HG03064 (cell line): ENCODE results near the gene AP5Z1.

Experiments used
- ATAC-seq: cut with Tn5 transposase; IDR thresholded peaks from one replicate; pipeline ENCODE4 v1.9.1; 2021; ENCODE audit warnings: low read depth; ENCODE audit not compliant: unreplicated experiment

Gene AP5Z1

DNA sequence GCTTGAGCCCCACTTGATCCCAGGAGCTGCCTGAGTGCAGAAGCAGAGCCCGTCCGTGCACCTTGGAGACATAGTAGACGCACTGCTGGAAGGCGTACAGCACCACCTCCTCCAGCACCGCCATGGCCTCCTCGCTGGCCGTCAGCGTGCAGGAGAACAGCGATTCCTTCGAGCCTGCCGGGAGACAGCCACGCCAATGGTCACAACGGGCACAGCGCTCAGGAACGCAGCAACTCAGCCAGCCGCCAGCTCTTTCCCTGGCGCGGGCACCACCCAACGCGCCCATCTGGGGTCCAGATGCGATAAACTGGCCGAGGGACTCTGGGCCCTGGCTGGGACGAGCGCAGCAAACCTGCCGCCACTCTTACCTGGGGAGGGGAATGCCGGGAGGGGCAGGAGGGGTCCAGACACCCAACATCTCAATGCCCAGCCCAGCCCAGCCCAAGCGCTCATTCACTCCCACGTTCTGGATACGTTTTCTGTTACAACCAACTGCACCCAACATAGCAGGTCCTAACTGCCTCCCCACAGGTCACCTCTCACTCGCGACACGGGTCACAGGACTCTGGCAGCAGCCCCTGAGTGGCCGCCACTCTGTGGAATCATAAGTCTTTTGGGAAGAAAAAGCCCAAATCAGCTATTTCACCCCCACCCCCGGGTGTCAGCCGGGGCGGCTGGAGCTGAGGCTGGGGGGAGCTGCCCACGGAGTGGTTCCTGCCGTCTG is 41.9 kb downstream of the AP5Z1 start:
- no peak for ATAC-seq

DNA sequence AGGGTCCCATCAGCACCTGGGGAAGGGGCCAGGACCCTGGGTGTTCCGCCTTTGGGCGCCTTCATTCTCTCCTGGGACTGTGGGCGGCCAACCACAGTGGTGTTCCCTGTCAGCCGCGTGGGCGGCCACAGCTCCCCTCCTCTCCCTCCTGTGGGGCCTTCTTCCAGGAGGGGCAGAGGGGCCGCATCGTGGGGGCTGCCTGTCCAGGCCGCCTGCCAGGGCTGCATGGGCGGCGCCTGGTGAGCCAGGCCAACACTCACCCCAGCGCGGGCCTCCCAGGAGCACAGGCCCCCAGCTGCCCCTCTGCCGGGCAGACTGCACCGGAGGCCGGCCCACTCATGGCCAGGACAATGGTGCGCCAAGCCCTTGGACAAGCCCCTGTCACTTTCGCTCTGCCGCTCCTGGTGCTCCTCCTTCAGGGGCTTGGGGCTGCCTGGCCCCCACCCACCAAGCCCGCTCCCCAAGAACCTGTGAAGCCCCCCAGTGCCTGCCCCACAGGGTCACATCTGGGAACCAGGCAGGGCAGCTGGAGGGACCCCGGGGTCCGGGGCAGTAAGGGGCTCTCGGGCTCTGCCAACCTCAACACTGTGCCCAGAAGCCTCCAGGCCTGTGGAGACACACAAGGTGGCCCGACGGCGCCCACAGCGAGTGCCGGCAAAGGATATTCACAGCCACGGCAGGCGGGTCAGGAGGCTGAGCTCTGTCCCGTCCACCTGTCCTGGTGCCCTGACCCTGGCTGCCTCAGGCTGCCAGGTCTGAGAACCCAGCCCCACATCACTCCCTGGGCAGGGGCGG is 42.8 kb downstream of the AP5Z1 start:
- no peak for ATAC-seq

DNA sequence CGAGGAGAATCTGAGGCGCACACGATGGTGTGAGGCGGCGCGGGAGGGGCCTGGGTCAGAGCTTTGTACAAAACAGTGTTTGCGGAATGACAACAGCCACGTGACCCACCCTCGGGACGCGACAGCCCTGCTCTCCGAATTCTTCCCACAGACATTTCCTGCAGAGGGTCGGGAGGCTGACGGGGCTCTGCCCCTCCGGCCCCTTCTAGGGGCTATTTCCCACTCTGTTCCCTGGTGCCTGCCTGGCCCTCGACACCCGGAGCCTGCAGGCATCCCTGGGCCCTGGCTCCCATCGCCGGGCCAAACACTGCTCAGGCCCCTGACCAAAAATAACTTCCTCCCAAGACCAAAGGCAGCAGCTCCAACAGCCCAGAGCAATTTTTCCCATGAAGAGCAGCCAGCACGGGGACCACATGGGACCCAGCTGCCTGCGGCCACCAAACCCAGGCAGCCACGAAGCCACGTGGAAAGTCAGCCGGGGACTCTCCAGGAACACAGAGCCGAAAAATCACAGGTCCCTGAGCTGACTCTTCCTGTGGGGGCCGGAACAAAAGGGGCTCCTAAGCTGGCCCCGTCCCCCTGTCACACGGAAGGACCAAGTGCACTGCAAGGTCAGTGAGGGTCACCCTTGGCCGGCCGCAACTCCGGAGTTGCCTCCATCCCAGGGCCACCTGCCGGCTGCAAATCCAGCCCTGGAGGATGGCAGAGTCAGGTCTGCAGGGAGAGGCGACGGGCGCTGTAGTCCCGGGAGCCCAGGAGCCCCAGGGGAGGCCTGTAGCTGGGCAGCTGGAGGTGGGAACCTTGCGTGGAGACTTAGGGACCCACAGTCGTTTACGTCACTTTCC is 44.4 kb downstream of the AP5Z1 start:
- ATAC-seq, result no peak

DNA sequence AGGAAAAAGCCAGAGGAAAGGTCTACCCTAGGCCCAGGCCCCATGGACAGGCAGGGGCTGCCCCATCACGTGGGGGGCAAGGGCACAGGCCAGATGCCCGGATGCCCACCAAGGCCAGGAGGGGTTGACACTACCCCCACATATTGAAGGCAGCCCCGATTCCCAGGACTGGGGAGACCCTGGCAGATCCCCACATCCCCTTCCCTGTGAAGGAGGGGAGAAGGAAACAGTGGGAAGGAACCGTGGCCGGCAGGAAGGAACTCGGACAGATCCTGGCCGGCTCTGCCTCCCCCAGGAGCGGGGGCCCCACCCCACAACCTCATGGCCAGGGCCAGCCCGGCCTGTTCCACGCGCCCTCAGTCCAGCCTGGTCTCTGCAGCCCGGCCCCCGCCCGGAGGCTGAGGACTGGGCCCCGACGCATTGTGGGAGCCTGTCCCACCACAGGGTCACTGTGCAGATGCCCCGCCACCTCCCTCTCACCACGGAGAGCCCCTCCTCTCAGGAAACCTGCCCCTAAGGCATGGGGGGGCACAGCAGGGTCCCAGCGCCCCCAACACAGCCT is 45.1 kb downstream of the AP5Z1 start:
- no peak for ATAC-seq

DNA sequence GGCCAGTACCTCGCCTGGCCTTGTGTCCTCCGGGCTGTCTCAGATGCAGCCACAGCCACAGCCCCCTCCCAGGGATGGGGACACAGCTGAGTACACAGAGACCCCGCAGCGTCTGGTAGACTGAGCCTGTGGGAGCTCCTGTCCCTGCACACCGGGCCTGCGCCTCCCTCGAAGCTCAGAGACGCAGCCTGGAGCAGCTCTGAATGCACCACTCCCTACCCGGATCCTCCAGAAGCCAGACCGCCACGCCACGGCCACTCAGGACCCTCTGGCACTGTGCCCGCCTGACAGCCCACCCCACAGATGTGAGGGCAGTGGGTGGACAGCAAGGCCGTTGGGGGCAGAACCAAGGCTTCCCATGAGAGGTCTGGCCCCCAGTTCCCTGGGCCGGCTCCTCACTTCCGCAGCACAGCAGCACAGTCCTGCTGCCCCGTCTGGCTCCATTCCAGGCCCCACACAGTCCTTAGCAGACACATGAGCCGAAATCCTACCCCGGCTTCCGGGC is 45.6 kb downstream of the AP5Z1 start:
- no peak for ATAC-seq

DNA sequence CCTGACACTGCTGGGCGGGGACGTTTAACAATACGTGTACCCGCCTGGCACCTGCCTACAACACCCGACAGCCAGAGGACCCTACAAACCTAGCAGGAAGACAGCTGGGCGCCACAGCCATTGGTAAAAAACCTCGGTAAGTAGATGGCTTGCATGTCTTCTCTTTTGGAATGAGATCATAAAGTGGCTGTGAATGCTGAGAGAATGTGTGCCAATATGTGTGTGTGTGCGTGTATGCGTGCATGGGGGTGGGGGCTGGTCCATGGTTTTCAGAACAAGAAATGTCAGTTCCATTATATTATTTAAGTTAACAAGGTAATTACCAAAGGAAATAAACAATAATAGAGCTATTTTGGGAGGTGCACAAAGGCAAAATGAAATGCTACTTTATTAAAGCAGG is 47.3 kb downstream of the AP5Z1 start:
- ATAC-seq, result no peak

DNA sequence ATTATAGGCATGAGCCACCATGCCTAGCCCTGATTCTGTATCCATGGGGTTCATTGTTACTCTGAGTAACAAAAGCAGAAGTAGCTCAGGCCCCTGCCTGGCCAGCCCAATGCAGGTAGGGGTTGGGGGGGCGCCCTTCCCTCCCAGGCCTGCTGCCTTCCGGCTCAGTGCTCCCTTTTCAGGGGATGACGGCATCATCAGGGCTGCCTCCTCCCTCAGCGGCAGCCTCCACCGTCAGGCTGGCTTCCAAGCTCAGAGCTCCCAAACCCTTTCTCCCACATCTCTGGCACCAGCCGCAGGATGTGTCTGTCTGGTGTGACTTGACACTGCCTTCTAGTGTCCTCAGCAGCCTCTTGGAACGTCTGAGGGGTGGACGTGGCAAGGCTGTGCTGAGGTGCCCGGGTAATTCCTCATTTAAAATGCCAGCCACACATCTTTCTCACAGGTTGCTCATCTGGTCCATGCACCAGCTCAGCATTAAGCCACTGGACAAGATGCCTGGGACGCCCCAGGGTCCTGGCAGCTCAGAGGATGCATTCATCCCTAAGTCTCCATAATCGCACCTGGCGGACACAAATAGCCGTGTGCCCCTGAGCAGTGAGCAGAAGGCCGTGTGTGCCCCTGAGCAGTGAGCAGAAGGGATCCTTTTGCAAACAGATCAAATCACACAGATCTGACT is 48.2 kb downstream of the AP5Z1 start:
- ATAC-seq, result no peak

DNA sequence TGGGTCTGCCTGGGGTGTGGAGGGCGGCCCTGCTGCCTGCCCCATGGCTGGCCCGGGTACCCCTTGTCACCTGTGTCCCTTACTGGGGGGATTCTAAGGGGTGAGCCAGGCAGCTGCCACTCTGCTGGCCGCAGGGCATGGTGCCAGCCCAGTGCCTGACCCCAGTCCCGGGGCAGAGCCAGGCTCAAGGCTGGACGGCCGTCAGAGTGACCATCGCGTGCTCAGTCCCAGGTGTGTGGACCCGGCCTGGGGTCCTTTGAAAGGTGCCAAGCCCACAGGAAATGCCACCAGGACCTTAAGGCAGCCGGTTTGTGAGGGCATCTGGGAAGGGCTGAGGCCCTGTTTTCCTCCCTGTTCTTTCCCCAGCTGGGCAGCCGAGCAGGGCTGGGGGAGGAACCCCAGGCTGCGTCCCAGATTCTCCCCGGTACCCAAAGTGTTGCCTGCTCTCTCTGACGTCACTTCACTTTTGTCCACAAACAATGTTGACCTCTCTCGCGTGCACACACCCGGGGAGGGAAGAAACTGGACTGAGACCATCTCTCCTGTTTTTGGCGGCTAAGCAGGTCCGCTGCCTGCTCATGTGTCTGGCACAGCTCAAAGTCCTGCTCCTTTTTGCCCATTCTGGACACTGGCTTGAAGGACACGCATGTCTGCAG is 48.8 kb downstream of the AP5Z1 start:
- no peak for ATAC-seq

DNA sequence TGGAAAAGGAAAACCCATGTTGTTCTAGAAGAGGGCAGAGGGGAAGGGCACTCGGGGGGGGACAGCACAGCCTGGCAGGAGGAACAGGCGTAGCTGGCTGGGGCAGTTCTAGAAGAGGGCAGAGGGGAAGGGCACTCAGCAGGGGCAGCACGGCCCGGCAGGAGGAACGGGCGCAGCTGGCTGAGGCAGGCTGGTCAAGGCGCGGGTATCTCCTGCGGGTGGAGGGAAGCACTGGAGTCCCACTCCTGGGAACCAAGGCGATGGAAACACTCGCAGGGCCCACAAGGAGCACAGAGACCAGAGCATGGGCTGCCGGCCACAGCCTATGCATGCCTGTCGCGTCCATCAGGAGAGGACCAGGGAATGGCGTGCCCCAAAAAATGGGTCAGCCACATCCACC is 49.7 kb downstream of the AP5Z1 start:
- no peak for ATAC-seq

DNA sequence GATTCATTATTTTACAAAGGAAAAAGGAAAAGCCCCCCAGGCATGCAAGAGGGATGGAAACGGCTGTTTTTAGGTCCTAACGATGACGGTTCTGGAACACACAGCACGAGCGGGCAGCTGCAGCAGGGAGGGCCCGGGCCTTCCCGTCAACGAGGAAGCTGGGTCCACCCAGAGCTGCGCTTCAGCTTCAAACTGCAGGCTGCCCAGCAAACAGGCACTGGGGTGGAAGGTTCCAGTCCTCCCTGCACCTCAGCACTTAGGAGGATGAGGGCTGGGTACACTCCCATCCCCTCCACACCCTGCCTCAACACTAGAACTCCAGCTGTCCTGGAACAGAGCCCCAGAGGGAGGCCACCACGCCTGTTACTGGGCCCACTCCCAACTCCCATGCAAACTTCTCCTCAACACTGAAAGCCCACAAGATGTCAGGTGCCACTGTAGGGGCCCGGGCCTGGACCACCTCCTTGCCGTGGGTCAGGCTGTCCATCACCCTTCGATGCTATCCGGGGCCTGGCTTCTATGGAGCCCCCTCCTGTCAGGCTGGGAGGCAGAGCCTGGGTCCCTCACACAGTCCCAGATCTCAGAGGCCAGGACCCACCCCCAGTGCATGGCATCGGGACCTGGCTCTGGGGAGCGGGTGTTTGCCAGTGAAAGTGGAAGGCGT is 53.4 kb downstream of the AP5Z1 start:
- no peak for ATAC-seq

DNA sequence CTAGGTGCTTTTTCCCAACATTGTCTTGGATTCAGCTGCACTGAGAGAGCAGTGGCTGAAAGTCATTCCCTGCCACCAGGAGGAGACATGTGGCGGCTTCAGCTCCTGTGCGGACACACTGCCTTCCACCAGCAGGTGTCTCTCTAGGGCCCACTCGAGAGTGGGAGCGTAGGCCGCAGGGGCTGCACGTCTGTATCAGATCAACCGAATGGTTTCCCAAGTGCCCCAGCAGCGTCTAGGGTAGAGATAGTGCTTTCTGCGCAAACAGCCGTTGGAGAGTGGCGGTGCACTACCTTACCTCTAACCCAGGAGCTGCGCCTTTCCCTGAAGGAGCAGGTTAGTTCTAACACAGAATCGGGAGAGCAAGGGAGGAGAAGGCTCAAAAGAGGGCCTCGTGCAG is 54.8 kb downstream of the AP5Z1 start:
- ATAC-seq, result no peak

DNA sequence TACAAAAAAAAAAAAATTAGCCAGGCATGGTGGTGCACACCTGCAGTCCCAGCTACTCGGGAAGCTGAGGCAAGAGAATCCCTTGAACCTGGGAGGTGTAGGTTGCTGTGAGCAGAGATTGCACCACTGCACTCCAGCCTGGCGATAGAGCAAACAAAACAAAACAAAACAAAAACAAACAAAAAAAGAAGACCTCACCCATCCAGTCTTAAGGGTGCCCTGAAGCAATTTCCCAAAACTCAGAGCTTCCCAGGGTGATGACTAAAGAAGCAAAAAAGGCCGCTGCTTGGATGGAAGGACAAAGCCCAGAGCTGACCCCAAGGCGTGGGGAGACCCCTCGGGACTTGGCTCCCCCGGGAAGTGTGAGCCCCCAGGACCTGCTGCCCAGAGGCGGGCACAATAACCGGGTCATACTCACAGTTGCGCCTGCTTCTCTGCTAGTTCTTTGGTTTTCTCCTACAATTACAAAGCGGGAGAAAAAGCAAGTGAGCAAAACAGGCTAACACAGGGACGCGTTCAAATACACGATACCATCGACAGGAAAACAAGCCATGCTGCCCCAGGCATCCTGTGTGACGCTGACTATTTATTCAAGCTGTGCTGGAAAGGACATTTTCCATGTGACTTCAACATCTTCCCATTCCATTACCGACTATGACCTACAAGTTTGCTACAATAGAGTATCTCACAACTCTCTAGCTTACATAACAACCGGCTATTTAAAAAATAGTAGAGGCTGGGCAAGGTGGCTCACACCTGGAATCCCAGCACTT is 56.5 kb downstream of the AP5Z1 start:
- ATAC-seq, result no peak

DNA sequence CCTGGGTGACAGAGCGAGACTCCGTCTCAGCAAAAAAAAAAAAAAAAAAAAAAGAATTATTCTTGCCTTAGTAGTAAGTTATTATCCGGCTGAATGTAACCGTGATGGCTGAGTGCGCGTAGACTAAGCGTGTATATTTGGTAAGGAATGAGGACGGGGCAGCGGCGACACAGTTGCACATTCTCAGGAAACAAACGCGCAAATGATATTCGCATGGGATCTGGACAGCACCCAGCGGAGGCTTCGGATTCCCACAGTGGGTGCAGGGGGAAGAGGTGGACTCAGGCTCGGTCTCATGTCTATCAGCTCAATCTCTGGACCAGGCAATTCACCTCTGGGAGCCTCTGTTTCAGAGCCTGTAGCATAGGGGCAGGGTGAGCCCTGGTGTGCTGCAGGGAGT is 57.3 kb downstream of the AP5Z1 start:
- ATAC-seq, result no peak

DNA sequence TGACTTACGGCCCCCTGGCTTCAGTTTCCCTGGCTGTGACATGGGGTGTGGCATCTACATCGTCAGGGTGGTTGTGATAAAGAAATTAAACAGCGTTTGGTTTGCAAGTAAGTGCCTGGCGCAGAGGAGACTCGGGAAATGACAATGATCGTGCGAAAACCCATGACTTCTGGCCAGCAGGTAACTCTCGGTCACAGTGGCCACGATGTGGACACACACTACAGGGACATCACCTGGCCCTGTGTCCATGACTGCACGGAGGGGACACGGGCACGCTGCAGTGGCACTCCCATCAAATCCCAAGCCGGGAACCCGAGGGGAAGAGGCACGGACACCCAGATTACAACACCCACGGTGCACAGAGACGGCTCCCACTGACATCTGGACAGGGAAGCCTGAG is 57.8 kb downstream of the AP5Z1 start:
- no peak for ATAC-seq

DNA sequence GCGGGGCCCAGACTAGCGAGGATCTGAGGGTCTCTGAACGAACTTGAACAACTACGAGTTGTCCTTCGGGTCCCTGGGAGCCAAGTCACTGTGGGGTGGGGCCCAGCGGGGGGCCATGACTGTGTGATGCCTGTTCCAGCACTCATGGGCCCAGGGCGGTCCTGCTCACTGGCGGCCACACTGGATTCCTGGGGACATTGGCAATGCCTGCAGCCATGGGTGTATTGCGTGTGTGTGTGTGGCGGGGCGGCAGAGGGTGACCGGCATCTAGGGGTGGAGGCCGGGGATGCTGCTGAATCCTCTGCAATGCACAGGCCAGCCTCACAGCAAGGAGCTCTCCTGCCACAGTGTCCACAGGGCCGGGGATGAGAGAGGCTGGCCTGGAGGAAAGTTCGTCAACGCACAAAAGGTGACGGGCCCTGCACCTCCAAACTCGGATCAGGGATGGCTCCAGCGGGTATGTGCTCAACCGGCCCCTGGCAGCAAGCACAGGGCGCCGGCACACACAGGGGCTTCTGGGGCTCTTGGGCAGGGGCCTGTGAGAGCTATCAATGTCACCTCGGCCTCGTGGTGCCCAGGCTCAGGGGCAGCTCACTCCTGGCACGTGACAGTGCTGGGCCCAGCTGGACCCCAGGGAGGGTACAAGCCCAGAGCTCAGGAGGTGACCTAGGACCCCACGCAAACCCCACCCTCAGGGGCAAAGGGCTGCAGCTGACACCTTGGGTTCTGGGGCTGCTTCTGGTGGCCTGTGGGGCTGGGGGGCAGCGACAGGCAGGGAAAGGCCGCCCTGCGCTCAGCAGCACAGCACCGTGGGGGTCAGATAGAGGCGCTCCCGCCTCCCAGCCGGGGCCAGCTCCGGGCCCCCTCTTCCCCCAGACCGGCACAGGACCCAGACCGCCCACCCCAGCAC is 58.5 kb downstream of the AP5Z1 start:
- ATAC-seq, result no peak

DNA sequence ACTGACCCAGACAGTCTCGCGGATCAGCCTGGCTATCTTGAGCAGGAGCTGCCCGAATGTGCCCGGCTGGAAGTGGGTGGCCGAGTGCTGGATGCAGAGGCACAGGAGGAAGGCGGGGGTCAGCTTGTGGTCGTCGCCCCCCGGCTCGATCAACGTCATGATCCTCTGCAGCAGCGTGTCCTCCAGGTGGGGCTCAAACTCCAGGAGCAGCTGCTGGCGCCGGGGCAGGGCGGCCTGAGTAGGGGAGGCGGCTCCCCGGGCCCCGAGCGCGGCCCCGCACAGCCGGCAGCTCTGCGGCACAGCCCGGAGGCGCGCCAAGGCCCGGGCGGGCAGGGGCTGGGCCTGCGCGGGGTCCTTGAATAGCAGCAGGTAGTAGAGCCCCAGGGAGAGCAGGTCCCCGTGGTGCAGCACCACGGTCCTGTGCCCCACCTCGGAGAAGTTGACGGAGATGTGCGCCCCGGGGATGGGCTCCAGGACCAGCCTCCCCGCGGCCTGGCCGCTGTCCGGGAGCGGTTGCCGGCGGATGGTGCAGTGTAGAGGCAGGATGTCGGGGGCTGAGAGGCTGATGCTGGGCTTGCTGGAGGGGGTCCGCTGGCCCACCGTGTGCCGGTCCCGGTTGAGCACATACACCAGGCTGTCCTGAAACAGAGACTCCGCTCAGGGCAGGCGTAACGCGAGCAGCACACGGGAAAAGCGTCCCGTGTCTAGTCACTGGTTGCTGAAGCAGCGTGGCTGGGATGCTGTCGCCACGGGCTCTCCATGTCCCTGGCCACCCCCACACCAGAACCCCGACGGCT is 59.4 kb downstream of the AP5Z1 start:
- ATAC-seq, result no peak
